OCI-LY1 (cell line): ENCODE results near the gene APOD.
"Not testable (repeated sequence)": the region's sequence is repeated elsewhere in the genome, so short reads cannot be mapped to it uniquely, and the experiment has no call there.

Experiments
- H2AFZ ChIP-seq: fragments of 200-600 bp; sonication (generic), shearing (Covaris generic); 2 replicates; pipeline ENCODE4 v1.6.0; 2014; ENCODE audit warnings: antibody characterized with exemption, mild to moderate bottlenecking, low read length
- H3F3A ChIP-seq: fragments of 200-600 bp; sonication (generic), shearing (Covaris generic); 2 replicates; pipeline ENCODE4 v1.6.0; 2014; ENCODE audit warnings: mild to moderate bottlenecking, antibody characterized with exemption, low read length, moderate library complexity; ENCODE audit not compliant: insufficient read depth
- H3K27ac ChIP-seq: fragments of 200-600 bp; sonication (generic); 2 replicates; pipeline ENCODE4 v1.5.1; 2014; ENCODE audit warnings: low read length, mixed run types, mild to moderate bottlenecking, low read depth; ENCODE audit not compliant: poor library complexity, severe bottlenecking
- H3K27me3 ChIP-seq: fragments of 200-600 bp; sonication (generic); 2 replicates; pipeline ENCODE4 v1.6.0; 2014; ENCODE audit warnings: antibody characterized with exemption, mild to moderate bottlenecking, low read length, moderate library complexity; ENCODE audit not compliant: insufficient read depth
- H3K36me3 ChIP-seq: fragments of 200-600 bp; sonication (generic); 2 replicates; pipeline ENCODE4 v1.6.1; 2014; ENCODE audit warnings: mild to moderate bottlenecking, antibody characterized with exemption, low read length, moderate library complexity, mixed read lengths; ENCODE audit not compliant: insufficient read depth
- H3K4me1 ChIP-seq: fragments of 200-600 bp; sonication (generic); 2 replicates; pipeline ENCODE4 v1.5.1; 2014; ENCODE audit warnings: mild to moderate bottlenecking, low read length, moderate library complexity; ENCODE audit not compliant: insufficient read depth, severe bottlenecking
- H3K4me2 ChIP-seq: fragments of 200-600 bp; sonication (generic), shearing (Covaris generic); 2 replicates; pipeline ENCODE4 v1.6.1; 2014; ENCODE audit warnings: low read length
- H3K4me3 ChIP-seq: fragments of 200-600 bp; sonication (generic); 2 replicates; pipeline ENCODE4 v1.5.1; 2014; ENCODE audit warnings: low read length, low read depth, mild to moderate bottlenecking, mixed read lengths; ENCODE audit not compliant: poor library complexity, severe bottlenecking
- H3K79me2 ChIP-seq: fragments of 200-600 bp; shearing (Covaris generic); 2 replicates; pipeline ENCODE4 v1.6.1; 2016; ENCODE audit warnings: mixed run types, low read length, mixed read lengths; ENCODE audit not compliant: insufficient read depth
- H3K9ac ChIP-seq: fragments of 200-600 bp; sonication (generic), shearing (Covaris generic); 2 replicates; pipeline ENCODE4 v1.6.1; 2014; ENCODE audit warnings: mild to moderate bottlenecking, low read length, mixed read lengths
- H3K9me2 ChIP-seq: fragments of 200-600 bp; sonication (generic), shearing (Covaris generic); 2 replicates; pipeline ENCODE4 v1.6.1; 2014; ENCODE audit warnings: low read depth, mild to moderate bottlenecking, low read length, mixed read lengths
- H3K9me3 ChIP-seq: fragments of 200-600 bp; shearing (Covaris generic); 2 replicates; pipeline ENCODE4 v1.6.1; 2014; ENCODE audit warnings: low read length, mixed read lengths
- H4K20me1 ChIP-seq: fragments of 200-600 bp; sonication (generic), shearing (Covaris generic); 2 replicates; pipeline ENCODE4 v1.6.0; 2016; ENCODE audit warnings: mild to moderate bottlenecking, low read length; ENCODE audit not compliant: insufficient read depth
- CTCF ChIP-seq: fragments of 200-600 bp; sonication (generic), shearing (Covaris generic); IDR thresholded peaks from 2 replicates; pipeline ENCODE4 v1.5.1; 2017; ENCODE audit warnings: mild to moderate bottlenecking, antibody characterized with exemption, low read length, moderate library complexity, mixed read lengths
- EZH2 ChIP-seq: fragments of 200-600 bp; sonication (generic), shearing (Covaris generic); IDR thresholded peaks from 2 replicates; pipeline ENCODE4 v1.8.0; 2017; ENCODE audit warnings: borderline replicate concordance, mixed run types, mild to moderate bottlenecking, antibody characterized with exemption, low read length, moderate library complexity, mixed read lengths

Gene APOD

GRCh38 chr3:195613468-195614069 is 29.8 kb upstream of the APOD start:
- Histone ChIP-seq H3F3A (no peaks in the 10 kb centered on the region), H3K9ac (no peak overlapping the region), H4K20me1 (no peaks in the 10 kb centered on the region), H3K27ac (no peak overlapping the region), H3K36me3 (no peaks in the 10 kb centered on the region), H2AFZ (no peak overlapping the region), H3K4me2 (no peak overlapping the region), H3K9me3 (no peaks in the 10 kb centered on the region), H3K27me3 (peaks cover 18% of the 10 kb centered on the region; the same call in 1 of the 2 replicates), H3K9me2 (no peaks in the 10 kb centered on the region), H3K4me1 (no peaks in the 10 kb centered on the region), H3K79me2 (no peaks in the 10 kb centered on the region), H3K4me3 (no peak overlapping the region)
- TF ChIP-seq EZH2 (no peak), CTCF (no peak)

GRCh38 chr3:195612075-195612800 is 28.5 kb upstream of the APOD start:
- Histone ChIP-seq H3K9me3 (peaks cover 9% of the 10 kb centered on the region), H3K27ac (no peak overlapping the region), H3K9ac (no peak overlapping the region)

GRCh38 chr3:195609229-195609628 is 25.5 kb upstream of the APOD start:
- Histone ChIP-seq H3K4me3 (no peak overlapping the region), H4K20me1 (no peaks in the 10 kb centered on the region), H2AFZ (no peak overlapping the region), H3K36me3 (no peaks in the 10 kb centered on the region; the same call in 1 of the 2 replicates), H3K9ac (no peak overlapping the region), H3K4me2 (no peak overlapping the region), H3K4me1 (no peaks in the 10 kb centered on the region), H3K79me2 (no peaks in the 10 kb centered on the region), H3F3A (no peaks in the 10 kb centered on the region), H3K9me3 (peaks cover 21% of the 10 kb centered on the region), H3K27ac (no peak overlapping the region), H3K27me3 (peaks cover 18% of the 10 kb centered on the region; the same call in 1 of the 2 replicates), H3K9me2 (no peaks in the 10 kb centered on the region)
- no peak for TF ChIP-seq EZH2
- no peak for TF ChIP-seq CTCF

More at GRCh38 chr3:195612075-195612800, 28.5 kb upstream of the APOD start:
- H4K20me1 ChIP-seq: no peaks in the 10 kb centered on the region
- no peaks in the 10 kb centered on the region for H3F3A ChIP-seq
- TF ChIP-seq EZH2 (no peak), CTCF (no peak)
- H3K4me3 ChIP-seq: no peak overlapping the region
- H3K4me2 ChIP-seq: no peak overlapping the region
- H3K27me3 ChIP-seq: peaks cover 18% of the 10 kb centered on the region; the same call in 1 of the 2 replicates
- no peaks in the 10 kb centered on the region for H3K9me2 ChIP-seq
- no peaks in the 10 kb centered on the region for H3K36me3 ChIP-seq
- H3K4me1 ChIP-seq: no peaks in the 10 kb centered on the region
- H2AFZ ChIP-seq: no peak overlapping the region
- no peaks in the 10 kb centered on the region for H3K79me2 ChIP-seq

GRCh38 chr3:195601785-195602184 is 18.0 kb upstream of the APOD start:
- peaks cover 10% of the 10 kb centered on the region; the same call in 1 of the 2 replicates for H3K9me3 ChIP-seq
- H3K79me2 ChIP-seq, H3K4me1 ChIP-seq, H3K9ac ChIP-seq, H2AFZ ChIP-seq, H3K4me3 ChIP-seq, H3K4me2 ChIP-seq, H3F3A ChIP-seq, H3K9me2 ChIP-seq, H4K20me1 ChIP-seq, H3K27ac ChIP-seq, H3K36me3 ChIP-seq, H3K27me3 ChIP-seq: not testable (repeated sequence)
